ENCODE measurements around the gene HSPA14.
"Not testable (repeated sequence)": the region's sequence is repeated elsewhere in the genome, so short reads cannot be mapped to it uniquely, and the experiment has no call there.

Gene HSPA14

GRCh38 chr10:14884082-14884481 lies 46.0 kb downstream of the HSPA14 start:
- DNase-seq, result peak; percentile 56

DNA sequence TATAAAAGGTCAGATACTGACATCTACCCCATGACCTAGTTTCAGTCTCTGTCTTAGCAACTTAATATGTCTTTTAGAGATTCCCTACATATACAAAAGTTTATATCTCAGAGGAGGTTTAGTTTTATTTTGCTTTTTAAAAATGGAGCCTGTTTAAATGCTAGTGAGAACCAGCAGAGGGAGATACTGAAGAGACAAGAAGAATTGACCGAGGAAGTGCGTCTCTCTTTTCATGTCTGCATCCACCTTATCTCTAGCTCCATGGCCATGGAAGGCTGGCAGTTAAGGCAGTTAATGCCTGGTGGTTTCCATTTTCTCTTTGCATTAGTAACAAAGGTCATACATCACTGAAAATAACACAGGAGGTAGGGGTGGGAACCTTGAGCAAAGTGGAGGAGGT lies 51.2 kb downstream of the HSPA14 start:
- DNase-seq, result no peak

GRCh38 chr10:14891151-14891550 lies 53.0 kb downstream of the HSPA14 start:
- DNase-seq, result no peak

DNA sequence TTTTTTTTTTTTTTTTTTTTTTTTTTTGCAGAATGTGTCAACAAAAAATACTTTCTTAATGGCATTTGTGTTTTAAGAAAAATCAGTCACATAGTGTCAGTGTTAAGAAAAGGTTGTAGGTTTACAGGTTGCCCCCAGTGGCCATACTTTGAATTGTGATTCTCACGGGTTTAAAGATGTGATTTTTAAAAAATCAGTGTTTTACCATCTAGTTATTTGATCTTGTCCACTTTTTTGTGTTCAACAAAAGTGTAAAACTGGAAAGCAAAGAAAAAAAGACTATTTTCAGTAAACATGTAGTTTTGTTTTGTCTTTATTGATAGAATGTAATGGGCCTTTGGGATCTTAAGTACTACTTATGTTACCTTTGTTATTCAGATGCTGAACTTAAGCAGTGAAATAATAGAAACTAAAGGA lies 66.2 kb downstream of the HSPA14 start:
- DNase-seq, result peak; percentile 26

GRCh38 chr10:14904864-14905263 lies 66.8 kb downstream of the HSPA14 start:
- DNase-seq, result no peak

DNA sequence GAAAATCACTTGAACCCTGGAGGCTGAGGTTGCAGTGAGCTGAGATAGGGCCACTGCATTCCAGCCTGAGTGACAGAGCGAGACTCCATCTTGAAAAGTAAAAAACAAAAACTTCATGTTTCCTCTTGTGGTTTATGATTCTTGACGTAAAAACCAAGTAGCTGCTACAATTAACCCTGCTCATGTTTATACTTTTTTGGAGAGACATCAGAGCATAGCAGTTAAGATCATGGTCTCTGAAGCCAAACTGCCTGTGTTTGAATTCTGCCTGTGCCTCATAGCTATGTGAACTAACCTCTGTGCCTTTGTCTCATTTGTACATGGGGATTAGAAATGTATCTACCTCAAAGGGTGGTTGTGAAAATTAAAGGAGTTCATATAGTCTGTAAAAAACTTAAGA lies 67.8 kb downstream of the HSPA14 start:
- no peak for DNase-seq

DNA sequence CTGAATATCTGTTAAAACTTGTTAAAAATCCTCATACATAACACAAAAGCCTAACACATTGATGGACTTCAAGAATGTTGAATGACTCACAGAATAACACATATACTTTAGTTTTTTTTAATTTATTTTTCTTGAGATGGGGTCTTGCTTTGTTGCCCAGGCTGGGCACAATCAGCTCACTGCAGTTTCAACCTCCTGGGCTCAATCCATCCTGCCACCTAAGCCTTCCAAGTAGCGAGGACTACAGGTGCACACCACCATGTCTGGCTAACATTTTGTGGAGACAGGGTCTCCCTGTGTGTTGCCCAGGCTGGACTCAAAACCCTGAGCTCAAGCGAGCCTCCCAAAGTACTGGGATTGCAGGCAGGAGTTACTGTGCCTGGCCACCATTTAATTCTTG lies 68.7 kb downstream of the HSPA14 start:
- DNase-seq, result no peak

DNA sequence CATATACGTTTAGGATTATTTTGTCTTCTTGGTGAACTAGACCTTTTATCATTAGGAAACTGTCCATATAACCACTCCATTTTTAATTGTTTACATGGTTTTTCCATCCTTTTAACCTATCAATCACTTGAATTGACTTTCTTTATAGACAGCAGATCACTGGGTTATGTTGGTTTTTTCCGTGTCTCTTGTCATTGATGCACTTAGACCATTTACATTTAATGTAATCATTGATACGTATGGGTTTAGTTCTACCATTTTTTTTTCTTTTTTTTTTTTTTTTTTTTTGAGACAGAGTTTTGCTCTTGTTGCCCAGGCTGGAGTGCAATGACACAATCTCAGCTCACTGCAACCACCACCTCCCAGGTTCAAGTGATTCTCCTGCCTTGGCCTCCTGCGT lies 69.5 kb downstream of the HSPA14 start:
- DNase-seq, result not testable (repeated sequence)

DNA sequence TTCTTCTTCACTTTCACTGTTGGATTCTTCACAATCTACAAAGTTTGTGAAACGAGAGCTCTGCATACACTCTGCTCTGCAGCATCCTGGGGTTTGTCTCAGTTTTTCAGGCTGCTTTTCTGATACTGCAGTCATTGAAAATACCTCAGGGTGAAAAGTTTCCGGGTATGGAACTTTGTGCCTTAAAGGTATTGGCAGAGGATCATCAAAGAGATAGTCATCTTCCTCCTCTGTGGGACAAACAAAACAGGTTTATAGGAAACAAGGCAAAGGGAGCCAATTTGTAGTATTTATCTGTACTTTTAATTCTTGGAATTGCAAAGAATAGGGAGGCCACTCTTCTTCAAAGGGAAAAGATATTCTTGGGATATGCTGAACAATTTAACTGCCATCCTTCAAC lies 71.0 kb downstream of the HSPA14 start:
- no peak for DNase-seq

- DNase-seq, result no peak
These were observed 72.8 kb downstream of the HSPA14 start for GRCh38 chr10:14910953-14911352.

- no peak for DNase-seq
These were observed 73.7 kb downstream of the HSPA14 start for GRCh38 chr10:14911801-14912200.

DNA sequence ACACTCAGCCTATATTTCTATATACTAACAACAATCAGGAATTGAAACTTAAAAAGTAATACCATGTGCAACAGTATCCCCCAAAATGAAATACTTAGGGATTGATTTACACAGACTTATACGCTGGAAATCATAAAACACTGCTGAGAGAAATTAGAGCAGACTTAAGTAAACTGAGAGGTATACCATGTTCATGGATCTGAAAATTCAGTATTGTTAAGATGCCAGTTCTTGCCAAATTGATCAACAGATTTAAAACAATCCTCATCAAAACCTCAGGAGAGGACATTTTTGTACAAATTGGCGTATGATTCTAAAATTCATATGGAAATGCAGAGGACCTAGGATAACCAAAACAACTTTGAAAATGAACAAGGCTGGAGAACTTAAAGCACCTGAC lies 78.5 kb downstream of the HSPA14 start:
- DNase-seq, result no peak

DNA sequence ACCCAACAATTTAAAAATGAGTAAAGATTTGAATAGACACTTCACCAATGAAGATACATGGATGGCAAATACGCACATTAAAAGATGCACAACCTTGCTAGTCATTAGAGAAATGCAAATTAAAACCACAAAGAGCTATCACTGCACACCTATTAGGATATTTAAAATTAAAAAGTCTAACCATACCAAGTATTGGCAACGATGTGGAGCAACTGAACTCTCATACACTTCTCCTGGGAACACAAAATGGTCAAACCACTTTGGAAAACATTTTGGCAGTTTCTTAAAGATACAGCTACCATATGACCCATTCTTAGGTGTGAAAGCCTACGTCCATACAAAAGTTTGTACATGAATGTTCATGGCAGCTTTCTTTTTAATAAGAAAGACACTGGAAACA lies 79.7 kb downstream of the HSPA14 start:
- no peak for DNase-seq

GRCh38 chr10:14918964-14919363 lies 80.9 kb downstream of the HSPA14 start:
- DNase-seq, result no peak
